Right ventricle myocardium superior (tissue), 1 donor: ENCODE measurements around the gene R3HDM4. TPM values are rescaled to one million over a fixed set of nuclear protein-coding genes. Genes with fewer than 3 reads are reported as not detected.
"Not testable (repeated sequence)": the region's sequence is repeated elsewhere in the genome, so short reads cannot be mapped to it uniquely, and the experiment has no call there.

Experiments
- ATAC-seq: fragments of 200-7000 bp; cut with Tn5 transposase; one replicate; pipeline ENCODE4 v1.9.1; 2020; ENCODE audit warnings: mild to moderate bottlenecking; ENCODE audit not compliant: poor library complexity
- DNase-seq: peaks from one replicate; pipeline ENCODE4 v3.0.0-alpha.2; 2020
- intact Hi-C: fragments of 100-400 bp; cut with DNase I; formaldehyde crosslinking; loops from one replicate; pipeline ENCODE4 v1.11.2; 2022
- total RNA-seq: library from RNA; stranded (reverse); fragmentation: NEBNext Ultra II Directional; extraction: Animal tissue kit (Norgen Biotek cat#: 25700); gene quantifications from one replicate; pipeline ENCODE4 v1.2.1, GENCODE V29; 2021
- donor health status: DM: no; HTN: yes; CAD: no; lungs with severe emphysema.

The R3HDM4 gene
- total RNA-seq, 1 donor from 2014 or later: 20.3 TPM

DNA sequence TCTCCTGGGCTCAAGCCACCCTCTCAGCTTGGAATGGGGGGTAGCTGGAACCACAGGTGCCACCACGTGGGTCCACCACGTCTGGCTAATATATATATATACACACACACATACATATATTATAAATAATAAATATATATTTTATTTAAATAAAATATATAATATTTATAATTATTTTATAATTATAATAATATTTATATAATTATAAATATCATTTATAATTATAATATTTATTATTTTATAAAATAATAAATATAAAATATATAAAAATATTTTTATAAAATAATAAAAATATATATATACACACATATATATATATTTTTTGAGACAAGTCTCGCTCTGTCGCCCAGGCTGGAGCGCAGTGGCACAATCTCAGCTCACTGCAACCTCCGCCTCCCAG, 58.5 kb downstream of the R3HDM4 start:
- DNase-seq: no peak
- ATAC-seq: no peak
- intact Hi-C loops: no loop called here

DNA sequence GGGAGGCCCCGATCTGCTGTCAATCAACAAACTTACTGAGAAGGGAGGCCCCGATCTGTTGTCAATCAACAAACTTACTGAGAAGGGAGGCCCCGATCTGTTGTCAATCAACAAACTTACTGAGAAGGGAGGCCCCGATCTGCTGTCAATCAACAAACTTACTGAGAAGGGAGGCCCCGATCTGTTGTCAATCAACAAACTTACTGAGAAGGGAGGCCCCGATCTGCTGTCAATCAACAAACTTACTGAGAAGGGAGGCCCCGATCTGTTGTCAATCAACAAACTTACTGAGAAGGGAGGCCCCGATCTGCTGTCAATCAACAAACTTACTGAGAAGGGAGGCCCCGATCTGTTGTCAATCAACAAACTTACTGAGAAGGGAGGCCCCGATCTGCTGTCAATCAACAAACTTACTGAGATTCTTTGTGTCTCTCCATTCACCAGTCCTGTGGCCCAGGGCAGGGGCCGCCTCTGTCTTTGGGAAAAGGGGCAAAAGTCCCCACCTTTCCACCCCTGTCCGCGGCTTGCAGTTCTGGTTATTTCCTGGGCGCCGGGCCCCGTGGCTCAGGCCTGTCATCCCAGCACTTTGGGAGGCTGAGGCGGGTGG, 59.3 kb downstream of the R3HDM4 start:
- intact Hi-C loops, DNase-seq, ATAC-seq: not testable (repeated sequence)

DNA sequence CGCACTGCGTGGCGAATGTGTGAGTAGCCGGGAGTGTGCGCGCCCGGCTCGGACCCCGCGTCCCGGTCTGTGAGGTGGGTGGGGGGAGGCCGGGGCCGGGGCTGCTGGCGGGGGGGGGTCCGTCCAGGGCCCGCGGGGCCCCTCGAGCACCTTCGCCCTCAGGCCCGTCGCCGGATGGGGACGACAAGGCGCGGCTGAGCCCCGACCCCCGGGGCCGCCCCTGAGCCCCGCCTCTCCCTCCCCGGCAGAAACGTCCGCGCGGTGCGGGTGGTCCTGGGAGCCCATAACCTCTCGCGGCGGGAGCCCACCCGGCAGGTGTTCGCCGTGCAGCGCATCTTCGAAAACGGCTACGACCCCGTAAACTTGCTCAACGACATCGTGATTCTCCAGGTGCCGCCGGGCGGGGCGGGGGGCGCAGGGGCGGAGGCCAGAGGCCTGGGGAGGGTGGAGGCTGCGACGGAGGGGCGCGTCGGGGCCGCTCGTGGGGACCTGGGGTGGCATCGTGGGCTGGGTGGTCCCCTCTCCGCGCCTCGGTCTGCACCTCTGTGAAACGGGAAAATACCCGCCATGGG, 59.9 kb downstream of the R3HDM4 start:
- DNase-seq (no peak), ATAC-seq (no peak)
- intact Hi-C loops: no loop called here

DNA sequence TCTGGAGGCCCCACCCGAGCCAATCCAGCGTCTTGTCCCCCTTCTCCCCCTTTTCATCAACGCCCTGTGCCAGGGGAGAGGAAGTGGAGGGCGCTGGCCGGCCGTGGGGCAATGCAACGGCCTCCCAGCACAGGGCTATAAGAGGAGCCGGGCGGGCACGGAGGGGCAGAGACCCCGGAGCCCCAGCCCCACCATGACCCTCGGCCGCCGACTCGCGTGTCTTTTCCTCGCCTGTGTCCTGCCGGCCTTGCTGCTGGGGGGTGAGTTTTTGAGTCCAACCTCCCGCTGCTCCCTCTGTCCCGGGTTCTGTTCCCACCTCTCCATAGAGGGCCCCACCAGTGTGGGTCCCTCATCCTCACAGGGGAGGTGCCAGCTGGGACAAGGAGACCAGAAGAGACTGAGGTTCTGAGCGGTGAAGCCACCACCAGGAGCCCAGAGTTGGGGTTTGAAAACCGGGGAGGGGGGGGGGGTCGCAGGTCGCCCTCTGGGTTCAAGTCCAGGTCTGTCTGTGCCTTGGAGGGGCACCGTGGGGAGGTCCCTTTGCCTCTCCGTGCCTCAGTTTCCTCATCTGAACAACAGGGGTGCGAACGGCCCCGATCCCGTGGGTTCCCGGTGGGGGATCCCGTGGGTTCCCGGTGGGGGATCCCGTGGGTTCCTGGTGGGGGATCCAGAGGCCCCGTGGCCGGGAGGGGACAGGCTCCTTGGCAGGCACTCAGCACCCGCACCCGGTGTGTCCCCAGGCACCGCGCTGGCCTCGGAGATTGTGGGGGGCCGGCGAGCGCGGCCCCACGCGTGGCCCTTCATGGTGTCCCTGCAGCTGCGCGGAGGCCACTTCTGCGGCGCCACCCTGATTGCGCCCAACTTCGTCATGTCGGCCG, 60.6 kb downstream of the R3HDM4 start, which contains the start of gene ELANE:
Gene ELANE, plus strand, starts transcription at position 168 of the 878 bp plus-strand sequence. Its CDS starts 26 bp downstream, at position 194.
- no peak for DNase-seq
- intact Hi-C loops: no loop called here
- ATAC-seq: no peak

DNA sequence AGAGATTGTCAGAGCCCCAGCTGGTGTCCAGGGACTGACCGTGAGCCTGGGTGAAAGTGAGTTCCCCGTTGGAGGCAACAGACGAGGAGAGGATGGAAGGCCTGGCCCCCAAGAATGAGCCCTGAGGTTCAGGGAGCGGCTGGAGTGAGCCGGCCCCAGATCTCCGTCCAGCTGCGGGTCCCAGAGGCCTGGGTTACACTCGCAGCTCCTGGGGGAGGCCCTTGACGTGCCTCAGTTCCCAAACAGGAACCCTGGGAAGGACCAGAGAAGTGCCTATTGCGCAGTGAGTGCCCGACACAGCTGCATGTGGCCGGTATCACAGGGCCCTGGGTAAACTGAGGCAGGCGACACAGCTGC, 62.1 kb downstream of the R3HDM4 start:
- intact Hi-C loops: no loop called here
- ATAC-seq: no peak
- no peak for DNase-seq

DNA sequence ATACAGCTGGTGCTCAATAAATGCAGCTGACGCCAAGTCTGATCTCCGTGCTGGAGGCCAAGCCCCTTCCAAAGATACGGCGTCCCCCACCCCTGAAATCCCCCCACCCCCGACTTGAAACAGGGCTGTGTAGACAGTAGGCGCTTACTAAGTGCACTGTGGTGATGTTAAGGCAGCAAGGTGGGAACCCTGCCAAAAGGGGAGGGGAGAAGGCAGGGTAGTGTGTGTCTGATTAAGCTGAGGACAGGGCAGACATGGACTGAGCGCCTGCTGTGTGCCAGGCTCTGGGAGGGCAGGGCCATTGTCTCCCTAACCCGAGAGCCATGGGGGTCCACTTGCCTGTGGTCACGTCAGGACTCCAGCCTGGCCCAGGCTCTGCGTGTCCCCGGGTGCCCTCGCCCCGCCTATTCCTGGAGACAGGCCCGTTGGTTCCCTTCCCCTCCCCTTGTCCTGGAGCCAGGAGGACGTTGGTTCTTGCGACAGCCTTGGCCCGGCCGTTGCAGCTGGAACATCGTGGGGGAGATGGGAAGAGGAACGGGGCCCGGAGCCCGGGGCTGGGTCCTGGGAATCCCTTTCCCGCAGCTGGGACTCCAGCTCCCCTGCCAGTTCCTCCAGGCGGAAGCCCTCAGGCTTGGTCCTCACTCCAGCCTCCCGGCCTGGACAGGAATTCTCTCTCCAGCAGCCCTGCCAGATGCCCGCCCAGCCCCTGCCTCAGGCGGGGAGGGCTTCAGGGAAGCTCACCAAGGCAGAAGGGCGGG, 62.6 kb downstream of the R3HDM4 start:
- intact Hi-C loops: no loop called here

DNA sequence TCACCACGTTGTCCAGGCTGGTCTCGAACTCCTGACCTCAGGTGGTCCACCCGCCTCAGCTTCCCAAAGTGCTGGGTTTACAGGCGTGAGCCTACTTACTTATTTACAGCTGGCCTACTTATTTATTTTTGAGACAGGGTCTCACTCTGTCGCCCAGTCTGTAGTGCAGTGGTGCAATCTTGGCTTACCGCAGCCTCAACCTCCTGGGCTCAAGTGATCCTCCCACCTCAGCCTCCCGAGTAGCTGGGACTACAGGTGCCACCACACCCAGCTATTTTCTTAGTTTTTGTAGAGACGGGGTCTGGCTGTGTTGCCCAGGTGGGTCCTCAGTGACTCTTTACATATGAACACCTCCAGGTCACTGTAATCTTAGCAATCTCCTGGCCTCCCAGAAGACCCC, 63.8 kb downstream of the R3HDM4 start:
- intact Hi-C loops, DNase-seq, ATAC-seq: not testable (repeated sequence)

More for the DNA sequence above, 62.6 kb downstream of the R3HDM4 start:
- ATAC-seq (peak; percentile 86), DNase-seq (peak; percentile 96)

DNA sequence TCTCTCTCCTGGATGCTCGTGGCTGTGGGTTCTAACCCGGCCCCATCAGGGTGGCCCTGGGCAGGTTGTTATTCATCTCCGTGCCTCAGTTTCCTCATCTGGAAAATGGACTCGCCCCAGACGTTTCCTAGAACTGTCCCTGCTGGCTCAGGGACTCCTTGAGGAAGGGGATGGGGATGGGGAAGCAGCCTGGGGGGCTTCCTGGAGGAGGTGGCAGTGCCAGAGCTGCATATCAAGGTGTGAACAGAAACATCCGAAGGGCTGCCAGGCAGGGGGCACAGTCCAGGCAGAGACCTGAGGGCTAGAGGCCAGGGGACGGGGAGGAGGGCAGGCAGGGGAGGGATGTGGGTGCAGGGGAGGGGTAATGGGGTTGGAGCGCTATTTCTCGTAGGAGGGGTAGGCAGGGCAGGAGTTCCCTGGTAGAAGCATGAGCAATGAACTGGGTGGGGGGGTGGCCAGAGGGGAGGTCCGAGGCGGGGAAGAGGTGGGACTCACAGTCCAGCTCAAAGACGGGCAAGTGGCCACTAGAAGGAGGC, 64.6 kb downstream of the R3HDM4 start:
- ATAC-seq (peak; percentile 26), DNase-seq (peak; percentile 72)
- intact Hi-C loops: no loop called here

Other genes with a start within 250 kb of the R3HDM4 start
- gene FSTL3, start 236.8 kb downstream of the R3HDM4 start, total RNA-seq: 27.4 TPM
- not detected for gene PRSS57, start 217.8 kb downstream of the R3HDM4 start, total RNA-seq
- gene PALM, start 204.3 kb downstream of the R3HDM4 start, total RNA-seq: 32.9 TPM
- not detected for gene MISP, start 162.1 kb downstream of the R3HDM4 start, total RNA-seq
- gene PTBP1, start 115.8 kb downstream of the R3HDM4 start, total RNA-seq: 56.0 TPM
- not detected for gene PLPPR3, start 91.3 kb downstream of the R3HDM4 start, total RNA-seq
- not detected for gene AZU1, start 85.4 kb downstream of the R3HDM4 start, total RNA-seq
- gene PRTN3, start 72.2 kb downstream of the R3HDM4 start, total RNA-seq: not detected
- gene ELANE, start 60.9 kb downstream of the R3HDM4 start, total RNA-seq: 1.3 TPM
- gene CFD, start 53.6 kb downstream of the R3HDM4 start, total RNA-seq: 477 TPM
- 19.1 TPM for gene MED16, start 20.0 kb downstream of the R3HDM4 start, total RNA-seq
- gene RNU6-9, start 19.7 kb downstream of the R3HDM4 start, total RNA-seq: not detected
- gene KISS1R, start 4.1 kb upstream of the R3HDM4 start, total RNA-seq: not detected
- gene ARID3A, start 12.8 kb upstream of the R3HDM4 start, total RNA-seq: 5.0 TPM
- gene WDR18, start 71.1 kb upstream of the R3HDM4 start, total RNA-seq: 18.6 TPM
- gene GRIN3B, start 87.2 kb upstream of the R3HDM4 start, total RNA-seq: not detected
- 109 TPM for gene TMEM259, start 107.9 kb upstream of the R3HDM4 start, total RNA-seq
- not detected for gene RNU6-2, start 108.3 kb upstream of the R3HDM4 start, total RNA-seq
- 69.8 TPM for gene CNN2, start 113.4 kb upstream of the R3HDM4 start, total RNA-seq
- gene ABCA7, start 126.9 kb upstream of the R3HDM4 start, total RNA-seq: 5.2 TPM
- 5.1 TPM for gene ARHGAP45, start 153.9 kb upstream of the R3HDM4 start, total RNA-seq
- 146 TPM for gene POLR2E, start 182.2 kb upstream of the R3HDM4 start, total RNA-seq
- 345 TPM for gene GPX4, start 190.8 kb upstream of the R3HDM4 start, total RNA-seq